GM19463 (cell line): ENCODE data around the gene CABCOCO1.
A peak's percentile ranks its signal among the peaks of the same experiment; 100 is the strongest.
"Not testable (repeated sequence)": the region's sequence is repeated elsewhere in the genome, so short reads cannot be mapped to it uniquely, and the experiment has no call there.

Experiments
- ATAC-seq: cut with Tn5 transposase; IDR thresholded peaks from one replicate; pipeline ENCODE4 v1.9.1; 2021; ENCODE audit warnings: mild to moderate bottlenecking, moderate library complexity; ENCODE audit not compliant: unreplicated experiment

The CABCOCO1 gene

DNA sequence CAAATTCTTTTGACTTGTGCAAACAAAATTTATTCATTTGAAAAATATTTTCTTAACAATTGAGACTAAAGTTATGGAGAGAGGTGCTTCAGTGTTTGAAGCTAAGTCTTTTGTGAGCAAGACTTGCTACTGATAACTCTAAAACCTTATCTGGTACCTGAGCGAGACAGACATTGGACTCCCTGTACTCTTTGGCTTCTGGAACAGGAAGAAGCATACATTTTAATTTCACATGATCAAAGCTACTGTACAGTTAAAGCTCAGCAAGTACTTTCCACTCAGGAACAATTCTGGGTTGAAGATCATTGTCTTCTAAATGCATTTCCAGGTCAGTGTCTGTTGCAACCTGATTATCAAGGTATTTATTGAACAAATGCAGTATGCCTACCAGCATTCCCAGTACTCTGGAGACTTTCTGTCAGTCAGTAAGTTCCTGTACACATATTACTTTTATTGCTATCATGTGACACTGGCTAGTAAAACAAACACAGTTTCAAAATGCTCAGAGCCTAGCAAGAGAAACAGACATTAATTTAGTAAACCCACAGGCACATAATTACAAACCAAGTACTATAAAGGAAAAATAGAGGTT, 42.4 kb downstream of the CABCOCO1 start:
- ATAC-seq, result no peak

DNA sequence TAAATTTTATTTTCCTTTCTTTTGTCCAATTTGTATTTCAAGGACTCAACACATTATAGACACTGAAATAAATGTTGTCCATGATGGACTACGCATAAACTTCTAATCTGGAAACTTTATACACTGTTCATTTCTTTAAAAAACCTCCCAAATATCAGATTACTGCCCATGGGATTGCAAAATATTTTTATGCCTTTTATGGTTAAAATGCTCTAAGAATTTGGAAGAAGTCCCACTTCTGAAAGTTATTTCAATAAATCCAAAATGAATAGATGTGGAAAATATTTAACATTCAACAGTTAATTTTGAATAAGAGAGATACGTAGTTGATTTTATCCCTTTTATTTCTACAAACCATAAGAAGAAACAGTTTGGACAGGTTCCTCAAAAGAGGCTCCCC, 46.1 kb downstream of the CABCOCO1 start:
- no peak for ATAC-seq

DNA sequence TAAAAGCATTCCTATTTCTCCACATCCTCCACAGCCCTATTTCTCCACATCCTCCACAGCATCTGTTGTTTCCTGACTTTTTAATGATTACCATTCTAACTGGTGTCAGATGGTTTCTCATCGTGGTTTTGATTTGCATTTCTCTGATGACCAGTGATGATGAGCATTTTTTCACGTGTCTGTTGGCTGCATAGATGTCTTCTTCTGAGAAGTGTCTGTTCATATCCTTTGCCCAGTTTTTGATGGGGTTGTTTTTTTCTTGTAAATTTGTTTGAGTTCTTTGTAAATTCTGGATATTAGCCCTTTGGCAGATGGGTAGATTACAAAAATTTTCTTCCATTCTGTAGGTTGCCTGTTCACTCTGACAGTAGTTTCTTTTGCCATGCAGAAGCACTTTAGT, 49.4 kb downstream of the CABCOCO1 start:
- not testable (repeated sequence) for ATAC-seq

- ATAC-seq, result not testable (repeated sequence)
Observed at GRCh38 chr10:61719475-61719874, 56.7 kb downstream of the CABCOCO1 start.

- no peak for ATAC-seq
Observed at GRCh38 chr10:61719906-61720305, 57.2 kb downstream of the CABCOCO1 start.

DNA sequence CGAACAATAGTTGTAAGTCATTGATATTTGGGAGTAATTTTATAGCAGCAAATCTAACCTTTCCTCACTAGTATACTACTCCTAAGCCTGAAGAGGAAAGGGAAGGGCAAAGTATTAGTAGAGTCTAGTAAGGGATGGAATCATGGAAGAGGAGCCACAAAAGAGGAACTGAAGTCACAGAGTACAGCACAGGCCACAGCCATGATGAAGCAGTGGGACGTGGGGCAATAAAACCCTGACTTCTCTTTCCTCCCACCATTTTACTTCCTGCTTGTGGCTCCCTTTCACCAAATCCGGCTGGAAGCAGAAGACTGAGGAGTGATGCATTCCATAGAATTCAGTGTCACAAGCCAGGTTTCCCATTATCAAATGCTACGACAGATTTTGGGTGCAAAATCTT, 58.7 kb downstream of the CABCOCO1 start:
- no peak for ATAC-seq

- ATAC-seq, result not testable (repeated sequence)
Observed at GRCh38 chr10:61725221-61725620, 62.5 kb downstream of the CABCOCO1 start.

- no peak for ATAC-seq
Observed at GRCh38 chr10:61729596-61729995, 66.9 kb downstream of the CABCOCO1 start.

- ATAC-seq, result no peak
Observed at GRCh38 chr10:61730671-61731070, 67.9 kb downstream of the CABCOCO1 start.

- ATAC-seq, result no peak
Observed at GRCh38 chr10:61731638-61732037, 68.9 kb downstream of the CABCOCO1 start.

- no peak for ATAC-seq
Observed at GRCh38 chr10:61732629-61733278, 70.0 kb downstream of the CABCOCO1 start.

- no peak for ATAC-seq
Observed at GRCh38 chr10:61733358-61733940, 70.7 kb downstream of the CABCOCO1 start.

GRCh38 chr10:61735882-61736281, 73.2 kb downstream of the CABCOCO1 start:
- ATAC-seq, result no peak

DNA sequence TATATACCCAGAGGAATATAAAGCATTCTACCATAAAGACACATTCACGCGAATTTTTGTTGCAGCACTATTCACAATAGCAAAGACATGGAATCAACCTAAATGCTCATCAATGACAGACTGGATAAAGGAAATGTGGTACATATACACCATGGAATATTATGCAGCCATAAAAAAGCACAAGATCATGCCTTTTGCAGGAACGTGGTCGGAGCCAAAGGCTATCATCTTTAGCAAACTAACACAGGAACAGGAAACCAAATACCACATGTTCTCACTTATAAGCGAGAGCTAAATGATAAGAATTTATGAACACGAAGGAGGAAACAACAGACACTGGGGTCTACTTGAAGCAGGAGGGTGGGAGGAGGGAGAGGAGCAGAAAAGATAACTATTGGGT, 74.7 kb downstream of the CABCOCO1 start:
- not testable (repeated sequence) for ATAC-seq

- no peak for ATAC-seq
Observed at GRCh38 chr10:61742812-61743211, 80.1 kb downstream of the CABCOCO1 start.

DNA sequence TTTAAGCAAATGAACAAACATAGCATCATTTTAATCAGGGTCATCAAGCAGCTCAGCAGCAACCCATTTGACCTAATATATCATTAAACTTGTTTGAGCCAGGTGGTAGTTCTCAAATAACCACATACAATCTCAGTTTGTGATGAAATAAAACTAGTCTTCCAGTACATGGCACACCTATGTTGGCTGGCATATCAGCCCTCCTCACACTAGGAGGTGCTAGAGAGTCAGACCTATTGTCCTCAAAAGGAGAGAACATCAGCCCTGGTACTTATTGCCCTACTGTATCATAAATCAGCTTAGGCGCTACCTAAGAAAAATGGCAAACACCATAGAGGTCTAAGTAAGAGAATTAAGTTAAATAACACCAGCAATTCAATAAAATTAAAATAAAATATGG, 81.7 kb downstream of the CABCOCO1 start:
- no peak for ATAC-seq

DNA sequence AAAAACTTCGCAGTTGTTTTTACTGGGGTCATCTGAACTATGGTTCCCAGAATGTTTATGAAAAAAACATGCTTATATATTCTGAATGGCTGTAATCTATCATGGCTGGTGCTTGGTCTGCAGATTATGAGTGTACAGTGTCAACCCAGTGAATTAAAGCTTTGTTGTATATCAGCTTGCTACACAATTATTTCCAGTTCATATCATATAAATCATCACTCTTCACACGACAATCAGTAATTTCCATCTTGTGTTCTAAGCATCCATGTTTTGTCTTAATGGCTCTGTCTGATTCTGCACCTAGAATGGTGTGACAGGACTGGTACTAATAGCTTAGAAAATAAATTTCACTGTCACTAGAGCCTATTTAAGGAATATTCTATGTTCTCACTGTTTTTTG, 83.6 kb downstream of the CABCOCO1 start:
- ATAC-seq, result no peak

DNA sequence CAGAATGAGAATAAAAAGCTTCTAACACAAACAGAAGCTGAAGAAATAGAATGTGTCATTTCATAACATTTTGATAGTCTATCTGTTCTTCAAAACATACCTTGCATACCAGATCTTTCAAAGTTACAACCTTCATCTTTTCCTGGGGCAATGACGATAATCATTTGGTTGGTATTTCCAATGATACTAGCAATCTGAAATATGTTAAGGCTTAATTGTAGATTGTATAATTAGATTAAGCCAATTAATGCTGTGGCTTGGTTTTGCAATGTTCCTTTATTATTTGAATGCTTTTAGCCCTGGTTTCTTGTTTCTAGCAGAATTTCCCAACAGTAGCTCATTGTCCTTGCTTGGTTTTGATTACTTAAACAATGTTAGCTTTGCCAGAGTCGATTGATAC, 84.6 kb downstream of the CABCOCO1 start:
- no peak for ATAC-seq

GRCh38 chr10:61749291-61749690, 86.6 kb downstream of the CABCOCO1 start:
- ATAC-seq, result no peak

DNA sequence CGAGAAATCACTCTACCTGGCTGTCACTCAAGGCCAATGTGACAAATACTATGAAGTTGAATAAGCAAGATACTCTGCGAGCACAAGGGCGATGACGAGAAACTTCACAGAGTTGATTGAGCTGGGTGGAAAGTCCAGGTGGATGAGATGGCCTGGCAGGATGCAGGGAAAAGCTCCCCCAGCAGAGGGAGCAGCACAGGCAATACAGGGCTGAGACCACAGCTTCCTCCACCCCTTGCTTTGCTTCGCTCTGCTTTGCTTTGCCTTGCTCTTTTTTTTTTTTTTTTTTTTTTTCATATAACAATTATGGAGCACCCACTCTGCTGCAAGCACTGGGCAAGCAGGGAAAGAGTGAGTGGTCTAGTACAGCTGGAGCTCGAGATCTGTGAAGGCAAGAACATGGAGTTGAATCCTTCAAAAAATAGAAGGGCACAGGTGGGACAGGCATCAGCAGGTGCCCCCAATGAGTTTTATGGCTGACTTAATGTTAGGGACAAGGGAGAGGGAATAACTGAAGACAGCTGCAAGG, 88.3 kb downstream of the CABCOCO1 start:
- peak; percentile 79 for ATAC-seq

- peak; percentile 6 for ATAC-seq
Observed at GRCh38 chr10:61751599-61751998, 88.9 kb downstream of the CABCOCO1 start.
